Chondrocyte (in vitro differentiated cells): ENCODE data around the gene RDH16. TPM values are rescaled to one million over a fixed set of nuclear protein-coding genes. Genes with fewer than 3 reads are reported as not detected.
"Not testable (repeated sequence)": the region's sequence is repeated elsewhere in the genome, so short reads cannot be mapped to it uniquely, and the experiment has no call there.

Experiments used
- DNase-seq: peaks from one replicate; pipeline ENCODE4 v3.0.0; 2021; ENCODE audit warnings: mixed read lengths, low spot score
- H3K27ac Mint-ChIP-seq: one replicate; pipeline ENCODE4 v1.8.0; 2021; ENCODE audit warnings: mild to moderate bottlenecking, moderate library complexity, mixed read lengths; ENCODE audit not compliant: unreplicated experiment
- H3K27me3 Mint-ChIP-seq: 2 replicates; pipeline ENCODE4 v1.8.0; 2021; ENCODE audit warnings: low read depth, mixed read lengths
- H3K36me3 Mint-ChIP-seq: 2 replicates; pipeline ENCODE4 v1.8.0; 2021; ENCODE audit warnings: low read depth, mixed read lengths
- H3K4me1 Mint-ChIP-seq: 2 replicates; pipeline ENCODE4 v1.8.0; 2021; ENCODE audit warnings: low read depth, mild to moderate bottlenecking, mixed read lengths
- H3K4me3 Mint-ChIP-seq: one replicate; pipeline ENCODE4 v1.8.0; 2021; ENCODE audit warnings: mild to moderate bottlenecking, moderate library complexity, mixed read lengths; ENCODE audit not compliant: unreplicated experiment
- H3K9me3 Mint-ChIP-seq: 2 replicates; pipeline ENCODE4 v1.8.0; 2021; ENCODE audit warnings: low read depth, mixed read lengths
- total RNA-seq: library from RNA; stranded (reverse); gene quantifications from 3 replicates; pipeline ENCODE4 v1.2.1, GENCODE V29; 2021
- TF ChIP-seq, protein P1 (sequence below): fragments of 200-600 bp; sonication (generic); IDR thresholded peaks from 2 replicates; pipeline ENCODE4 v1.5.0; 2021; ENCODE audit warnings: antibody characterized with exemption, mild to moderate bottlenecking, moderate library complexity

Gene RDH16
- total RNA-seq, 1 donor from 2014 or later = not detected

DNA sequence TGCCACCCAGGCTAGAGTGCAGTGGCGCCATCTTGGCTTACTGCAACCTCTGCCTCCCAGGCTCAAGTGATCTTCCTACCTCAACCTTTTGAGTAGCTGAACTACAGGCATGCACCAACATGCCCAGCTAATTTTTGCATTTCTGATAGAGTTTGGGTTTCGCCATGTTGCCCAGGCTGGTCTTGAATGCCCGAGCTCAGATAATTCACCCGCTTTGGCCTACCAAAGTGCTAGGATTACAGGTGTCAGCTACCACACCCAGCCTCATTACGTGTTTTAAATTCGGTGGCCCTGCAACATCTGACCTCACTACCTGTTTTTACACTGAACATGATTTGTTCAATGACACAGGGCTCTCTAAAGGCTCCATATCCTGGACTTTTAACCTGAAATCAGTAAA lies 22.9 kb upstream of the RDH16 start:
- H3K4me1 Mint-ChIP-seq = no peaks in the 10 kb centered on the region
- H3K9me3 Mint-ChIP-seq = no peaks in the 10 kb centered on the region
- no peak for DNase-seq
- peaks cover 6% of the 10 kb centered on the region for H3K27me3 Mint-ChIP-seq
- H3K36me3 Mint-ChIP-seq = no peaks in the 10 kb centered on the region
- H3K27ac Mint-ChIP-seq = no peak overlapping the region
- no peak overlapping the region for H3K4me3 Mint-ChIP-seq
- TF ChIP-seq, protein P1, sequence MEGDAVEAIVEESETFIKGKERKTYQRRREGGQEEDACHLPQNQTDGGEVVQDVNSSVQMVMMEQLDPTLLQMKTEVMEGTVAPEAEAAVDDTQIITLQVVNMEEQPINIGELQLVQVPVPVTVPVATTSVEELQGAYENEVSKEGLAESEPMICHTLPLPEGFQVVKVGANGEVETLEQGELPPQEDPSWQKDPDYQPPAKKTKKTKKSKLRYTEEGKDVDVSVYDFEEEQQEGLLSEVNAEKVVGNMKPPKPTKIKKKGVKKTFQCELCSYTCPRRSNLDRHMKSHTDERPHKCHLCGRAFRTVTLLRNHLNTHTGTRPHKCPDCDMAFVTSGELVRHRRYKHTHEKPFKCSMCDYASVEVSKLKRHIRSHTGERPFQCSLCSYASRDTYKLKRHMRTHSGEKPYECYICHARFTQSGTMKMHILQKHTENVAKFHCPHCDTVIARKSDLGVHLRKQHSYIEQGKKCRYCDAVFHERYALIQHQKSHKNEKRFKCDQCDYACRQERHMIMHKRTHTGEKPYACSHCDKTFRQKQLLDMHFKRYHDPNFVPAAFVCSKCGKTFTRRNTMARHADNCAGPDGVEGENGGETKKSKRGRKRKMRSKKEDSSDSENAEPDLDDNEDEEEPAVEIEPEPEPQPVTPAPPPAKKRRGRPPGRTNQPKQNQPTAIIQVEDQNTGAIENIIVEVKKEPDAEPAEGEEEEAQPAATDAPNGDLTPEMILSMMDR = no peak

DNA sequence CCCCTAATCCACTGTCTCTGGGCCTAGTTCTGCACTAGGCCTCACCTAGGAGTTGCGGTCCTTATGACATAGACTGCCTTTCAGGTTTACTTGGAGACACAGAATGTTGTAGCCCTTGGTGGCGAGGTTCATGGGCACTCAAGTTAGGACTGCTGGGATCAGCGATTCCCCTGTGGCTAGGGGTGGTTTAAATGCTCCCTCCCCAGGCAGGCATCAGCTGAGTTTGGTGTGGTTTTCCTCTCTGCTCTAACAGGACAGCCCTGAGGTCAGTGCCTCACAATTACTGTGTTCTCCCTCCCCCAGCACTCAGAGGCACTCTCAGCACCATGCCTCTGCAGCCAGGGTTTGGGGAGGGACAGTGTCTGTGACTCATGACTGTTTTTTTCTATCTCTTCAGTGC lies 22.2 kb upstream of the RDH16 start:
- no peaks in the 10 kb centered on the region for H3K9me3 Mint-ChIP-seq
- H3K36me3 Mint-ChIP-seq = no peaks in the 10 kb centered on the region
- H3K4me1 Mint-ChIP-seq = no peaks in the 10 kb centered on the region
- TF ChIP-seq, protein P1 = no peak
- no peak overlapping the region for H3K4me3 Mint-ChIP-seq
- no peak for DNase-seq
- H3K27me3 Mint-ChIP-seq = peaks cover 6% of the 10 kb centered on the region
- H3K27ac Mint-ChIP-seq = no peak overlapping the region

DNA sequence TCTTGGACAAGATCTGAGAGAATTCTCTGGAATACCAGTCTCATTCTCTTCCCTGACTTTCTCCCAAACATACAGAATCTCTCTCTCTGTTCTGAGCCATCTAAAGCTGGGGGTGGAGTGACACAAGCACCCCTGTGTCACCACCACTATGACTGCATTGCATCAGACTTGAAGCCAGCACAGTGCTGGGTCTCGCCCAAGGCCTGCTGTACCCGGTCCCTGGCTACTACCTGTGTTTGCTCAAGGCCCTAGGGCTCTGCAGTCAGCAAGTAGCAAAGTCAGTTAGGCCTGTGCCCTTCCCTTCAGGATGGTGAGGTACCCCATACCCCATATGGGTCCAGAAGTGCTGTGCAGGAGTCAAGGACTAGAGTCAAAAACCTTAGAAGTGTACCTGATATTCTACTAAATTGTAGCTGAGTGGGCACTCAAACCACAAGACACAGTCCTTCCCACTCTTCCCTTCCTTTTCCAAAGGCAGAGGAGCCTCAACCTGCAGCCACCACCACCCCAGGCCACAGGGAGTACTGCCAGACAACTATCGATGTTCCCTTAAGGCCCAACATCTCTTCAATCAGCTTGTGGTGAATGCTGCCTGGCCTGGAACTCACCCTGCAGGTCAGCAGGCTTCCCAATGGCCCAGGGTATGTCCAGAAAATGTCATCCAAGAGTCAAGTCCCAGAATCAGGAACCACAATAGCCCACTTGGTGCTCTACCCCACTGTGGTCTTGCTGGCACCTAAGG lies 21.2 kb upstream of the RDH16 start:
- Mint-ChIP-seq H3K27me3 (peaks cover 6% of the 10 kb centered on the region), H3K27ac (no peak overlapping the region)
- DNase-seq = no peak

DNA sequence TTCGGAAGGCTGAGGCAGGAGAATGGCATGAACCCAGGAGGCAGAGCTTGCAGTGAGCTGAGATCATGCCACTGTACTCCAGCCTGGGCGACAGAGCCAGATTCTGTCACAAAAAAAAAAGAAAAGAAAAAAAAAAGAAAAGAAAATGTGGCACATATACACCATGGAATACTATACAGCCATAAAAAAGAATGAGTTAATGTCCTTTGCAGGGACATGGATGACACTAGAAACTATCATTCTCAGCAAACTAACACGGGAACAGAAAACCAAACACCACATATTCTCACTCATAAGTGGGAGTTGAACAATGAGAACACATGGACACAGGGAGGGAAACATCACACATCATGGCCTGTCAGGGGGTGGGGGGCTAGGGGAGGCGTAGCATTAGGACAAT lies 20.0 kb upstream of the RDH16 start:
- H3K9me3 Mint-ChIP-seq, H3K36me3 Mint-ChIP-seq, H3K4me3 Mint-ChIP-seq, H3K27ac Mint-ChIP-seq, H3K4me1 Mint-ChIP-seq, DNase-seq: not testable (repeated sequence)
- peaks cover 11% of the 10 kb centered on the region for H3K27me3 Mint-ChIP-seq

More for the DNA sequence above, 21.2 kb upstream of the RDH16 start:
- Mint-ChIP-seq H3K4me3 (no peak overlapping the region), H3K4me1 (no peaks in the 10 kb centered on the region), H3K9me3 (no peaks in the 10 kb centered on the region), H3K36me3 (no peaks in the 10 kb centered on the region)
- TF ChIP-seq, protein P1 = no peak

DNA sequence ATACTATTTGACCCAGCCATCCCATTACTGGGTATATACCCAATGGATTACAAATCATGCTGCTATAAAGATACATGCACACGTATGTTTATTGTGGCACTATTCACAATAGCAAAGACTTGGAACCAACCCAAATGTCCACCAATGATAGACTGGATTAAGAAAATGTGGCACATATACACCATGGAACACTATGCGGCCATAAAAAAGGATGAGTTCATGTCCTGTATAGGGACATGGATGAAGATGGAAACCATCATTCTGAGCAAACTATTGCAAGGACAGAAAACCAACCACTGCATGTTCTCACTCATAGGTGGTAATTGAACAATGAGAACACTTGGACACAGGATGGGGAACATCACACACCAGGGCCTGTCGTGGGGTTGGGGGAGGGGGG lies 16.8 kb upstream of the RDH16 start:
- H3K27me3 Mint-ChIP-seq = peaks cover 31% of the 10 kb centered on the region
- not testable (repeated sequence) for DNase-seq, H3K9me3 Mint-ChIP-seq, H3K4me3 Mint-ChIP-seq, H3K36me3 Mint-ChIP-seq, H3K27ac Mint-ChIP-seq, H3K4me1 Mint-ChIP-seq

DNA sequence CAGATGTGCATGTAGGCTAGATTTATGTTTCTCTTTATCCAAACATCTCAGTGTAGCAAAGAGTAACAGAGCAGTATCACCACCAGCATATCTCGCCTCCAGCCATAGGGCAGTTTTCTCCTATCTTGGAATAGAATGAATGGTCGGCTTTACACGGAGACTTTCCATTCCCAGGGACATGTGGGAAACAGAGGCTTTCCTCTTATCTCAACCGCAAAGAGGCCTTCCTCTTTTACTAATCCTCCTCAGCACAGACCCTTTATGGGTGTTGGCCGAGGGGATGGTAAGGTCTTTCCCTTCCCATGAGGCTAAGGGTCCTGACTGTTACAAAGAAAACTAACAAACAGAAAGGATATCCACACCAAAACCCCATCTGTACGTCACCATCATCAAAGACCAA lies 11.5 kb upstream of the RDH16 start:
- peaks cover 13% of the 10 kb centered on the region for H3K9me3 Mint-ChIP-seq
- DNase-seq, H3K36me3 Mint-ChIP-seq, H3K4me1 Mint-ChIP-seq, H3K27ac Mint-ChIP-seq, H3K4me3 Mint-ChIP-seq: not testable (repeated sequence)
- peaks cover 38% of the 10 kb centered on the region for H3K27me3 Mint-ChIP-seq

DNA sequence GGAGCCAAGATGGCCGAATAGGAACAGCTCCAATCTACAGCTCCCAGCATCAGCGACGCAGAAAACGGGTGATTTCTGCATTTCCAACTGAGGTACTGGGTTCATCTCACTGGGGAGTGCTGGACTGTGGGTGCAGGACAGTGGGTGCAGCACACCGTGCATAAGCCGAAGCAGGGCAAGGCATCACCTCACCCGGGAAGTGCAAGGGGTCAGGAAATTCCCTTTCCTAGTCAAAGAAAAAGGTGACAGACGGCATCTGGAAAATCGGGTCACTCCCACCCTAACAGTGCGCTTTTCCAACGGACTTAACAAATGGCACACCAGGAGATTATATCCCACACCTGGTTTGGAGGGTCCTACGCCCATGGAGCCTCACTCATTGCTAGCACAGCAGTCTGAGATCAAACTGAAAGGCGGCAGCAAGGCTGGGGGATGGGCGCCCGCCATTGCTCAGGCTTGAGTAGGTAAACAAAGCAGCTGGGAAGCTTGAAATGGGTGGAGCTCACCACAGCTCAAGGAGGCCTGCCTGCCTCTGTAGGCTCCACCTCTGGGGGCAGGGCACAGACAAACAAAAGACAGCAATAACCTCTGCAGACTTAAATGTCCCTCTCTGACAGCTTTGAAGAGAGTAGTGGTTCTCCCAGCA lies 8.7 kb upstream of the RDH16 start:
- not testable (repeated sequence) for H3K36me3 Mint-ChIP-seq, DNase-seq, H3K4me1 Mint-ChIP-seq, H3K27ac Mint-ChIP-seq, H3K9me3 Mint-ChIP-seq, H3K4me3 Mint-ChIP-seq
- peaks cover 43% of the 10 kb centered on the region for H3K27me3 Mint-ChIP-seq

DNA sequence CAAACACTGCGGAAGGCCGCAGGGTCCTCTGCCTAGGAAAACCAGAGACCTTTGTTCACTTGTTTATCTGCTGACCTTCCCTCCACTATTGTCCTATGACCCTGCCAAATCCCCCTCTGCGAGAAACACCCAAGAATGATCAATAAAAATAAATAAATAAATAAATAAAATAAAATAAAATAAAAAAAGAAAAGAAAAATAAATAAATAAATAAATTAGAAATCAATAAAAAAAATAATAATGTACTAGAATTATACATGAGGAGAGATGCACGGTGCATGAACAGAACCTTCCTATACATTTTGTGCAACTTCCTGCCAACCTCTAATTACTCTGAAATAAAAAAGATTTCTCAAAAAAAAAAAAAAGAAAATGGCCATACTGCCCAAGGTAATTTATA lies 7.7 kb upstream of the RDH16 start:
- not testable (repeated sequence) for H3K9me3 Mint-ChIP-seq, H3K4me1 Mint-ChIP-seq, H3K4me3 Mint-ChIP-seq, H3K27ac Mint-ChIP-seq, DNase-seq, H3K36me3 Mint-ChIP-seq
- peaks cover 43% of the 10 kb centered on the region for H3K27me3 Mint-ChIP-seq

DNA sequence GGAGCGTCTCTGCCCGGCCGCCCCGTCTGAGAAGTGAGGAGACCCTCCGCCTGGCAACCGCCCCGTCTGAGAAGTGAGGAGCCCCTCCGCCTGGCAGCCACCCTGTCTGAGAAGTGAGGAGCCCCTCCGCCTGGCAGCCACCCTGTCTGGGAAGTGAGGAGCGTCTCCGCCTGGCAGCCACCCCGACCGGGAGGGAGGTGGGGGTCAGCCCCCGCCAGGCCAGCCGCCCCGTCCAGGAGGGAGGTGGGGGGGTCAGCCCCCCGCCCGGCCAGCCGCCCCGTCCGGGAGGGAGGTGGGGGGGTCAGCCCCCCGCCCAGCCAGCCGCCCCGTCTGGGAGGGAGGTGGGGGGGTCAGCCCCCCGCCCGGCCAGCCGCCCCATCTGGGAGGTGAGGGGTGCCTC lies 6.1 kb upstream of the RDH16 start:
- peaks cover 43% of the 10 kb centered on the region for H3K27me3 Mint-ChIP-seq
- H3K4me3 Mint-ChIP-seq, DNase-seq, H3K27ac Mint-ChIP-seq, H3K36me3 Mint-ChIP-seq, H3K4me1 Mint-ChIP-seq: not testable (repeated sequence)
- peaks cover 11% of the 10 kb centered on the region for H3K9me3 Mint-ChIP-seq

DNA sequence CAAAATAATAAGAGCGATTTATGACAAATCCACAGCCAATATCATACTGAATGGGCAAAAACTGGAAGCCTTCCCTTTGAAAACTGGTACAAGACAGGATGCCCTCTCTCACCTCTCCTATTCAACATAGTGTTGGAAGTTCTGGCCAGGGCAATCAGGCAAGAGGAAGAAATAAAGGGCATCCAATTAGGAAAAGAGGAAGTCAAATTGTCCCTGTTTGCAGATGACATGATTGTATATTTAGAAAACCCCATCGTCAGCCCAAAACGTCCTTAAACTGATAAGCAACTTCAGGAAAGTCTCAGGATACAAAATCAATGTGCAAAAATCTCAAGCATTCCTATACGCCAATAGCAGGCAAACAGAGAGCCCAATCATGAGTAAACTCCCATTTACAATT lies 4.8 kb upstream of the RDH16 start:
- Mint-ChIP-seq H3K9me3 (peaks cover 11% of the 10 kb centered on the region), H3K27me3 (peaks cover 38% of the 10 kb centered on the region)
- H3K4me3 Mint-ChIP-seq, DNase-seq, H3K36me3 Mint-ChIP-seq, H3K4me1 Mint-ChIP-seq, H3K27ac Mint-ChIP-seq: not testable (repeated sequence)
